Embryonic facial prominence (tissue), 1 donor: Measurements from ENCODE around the gene NPHP4.
"Not testable (repeated sequence)": the region's sequence is repeated elsewhere in the genome, so short reads cannot be mapped to it uniquely, and the experiment has no call there.

Source experiments
- DNase-seq: peaks from one replicate; pipeline ENCODE4 v3.0.0-alpha.2; 2016; ENCODE audit errors: extremely low spot score

NPHP4 gene

DNA sequence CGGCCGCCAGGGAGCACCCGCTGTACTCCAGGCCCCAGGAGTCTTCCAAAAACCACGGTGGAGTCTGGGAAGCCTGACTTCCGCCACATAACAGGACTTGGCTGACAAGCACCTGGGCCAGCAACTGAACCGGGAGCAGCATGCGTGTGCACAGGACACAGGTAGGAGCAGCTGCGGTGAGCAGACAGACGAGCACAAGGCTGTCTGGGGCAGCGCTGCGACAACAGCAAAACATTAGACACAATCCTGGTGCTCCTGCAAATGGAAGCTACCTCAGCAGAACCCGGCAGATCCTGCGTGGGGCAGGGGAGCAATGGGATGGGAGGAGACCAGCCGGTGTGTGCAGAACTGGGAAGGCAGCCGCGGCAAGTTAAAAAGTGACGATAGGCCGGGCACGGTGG is 80.4 kb downstream of the NPHP4 start:
- DNase-seq: no peak

DNA sequence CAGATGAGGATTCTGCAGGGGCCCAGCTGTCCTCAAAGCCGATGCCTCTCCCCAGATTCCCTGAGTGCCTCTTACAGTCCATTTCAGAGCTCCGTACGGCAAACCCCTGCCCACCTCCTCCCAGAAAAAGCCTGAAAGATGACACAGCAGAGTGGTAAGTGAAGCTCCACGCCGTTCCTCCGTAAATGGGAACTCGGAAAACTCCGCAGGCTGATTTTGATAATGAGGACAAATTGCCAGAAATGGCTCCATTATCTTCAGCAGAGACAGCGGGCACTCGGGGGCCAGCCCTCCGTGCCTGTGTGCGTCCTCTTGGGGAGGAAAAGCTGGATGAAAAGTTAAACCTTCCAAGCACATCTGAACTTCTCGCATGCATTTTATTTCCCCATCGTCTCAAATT is 81.1 kb downstream of the NPHP4 start:
- DNase-seq: no peak

DNA sequence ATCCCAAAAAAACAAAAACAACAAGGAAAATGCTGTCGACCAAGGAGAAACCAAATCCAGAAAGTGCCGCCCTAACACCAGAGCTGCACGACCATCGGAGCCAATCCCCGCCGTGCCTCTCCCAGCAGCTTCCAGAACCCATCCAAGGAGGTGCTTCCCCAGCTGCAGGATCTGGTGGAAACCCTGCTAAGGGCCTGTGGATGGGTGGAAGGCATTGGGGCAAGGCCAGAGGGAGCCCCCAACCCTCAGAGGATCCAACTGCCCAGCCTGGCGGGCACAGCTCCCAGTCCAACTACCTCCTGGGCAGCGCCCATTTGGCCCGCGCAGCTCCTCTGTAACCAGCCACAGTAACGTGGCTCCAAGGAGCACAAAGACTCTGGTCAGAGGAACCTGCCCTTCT is 81.6 kb downstream of the NPHP4 start:
- no peak for DNase-seq

DNA sequence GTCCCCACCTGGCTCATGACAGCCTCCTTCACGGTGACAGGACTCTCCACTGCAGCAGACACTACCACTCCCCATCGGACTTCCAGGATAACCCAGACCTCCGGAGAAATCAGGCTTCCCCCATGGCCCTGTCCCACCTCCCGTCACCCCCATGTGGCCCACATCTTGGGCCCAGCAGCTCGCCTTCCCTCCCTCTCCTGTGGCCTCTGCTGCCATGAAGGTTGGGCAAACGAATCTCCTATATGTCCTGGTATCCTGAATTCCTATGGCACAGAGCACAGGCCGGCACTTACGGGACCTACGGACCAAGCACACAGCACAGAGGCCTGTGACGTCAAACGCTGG is 82.0 kb downstream of the NPHP4 start:
- no peak for DNase-seq

DNA sequence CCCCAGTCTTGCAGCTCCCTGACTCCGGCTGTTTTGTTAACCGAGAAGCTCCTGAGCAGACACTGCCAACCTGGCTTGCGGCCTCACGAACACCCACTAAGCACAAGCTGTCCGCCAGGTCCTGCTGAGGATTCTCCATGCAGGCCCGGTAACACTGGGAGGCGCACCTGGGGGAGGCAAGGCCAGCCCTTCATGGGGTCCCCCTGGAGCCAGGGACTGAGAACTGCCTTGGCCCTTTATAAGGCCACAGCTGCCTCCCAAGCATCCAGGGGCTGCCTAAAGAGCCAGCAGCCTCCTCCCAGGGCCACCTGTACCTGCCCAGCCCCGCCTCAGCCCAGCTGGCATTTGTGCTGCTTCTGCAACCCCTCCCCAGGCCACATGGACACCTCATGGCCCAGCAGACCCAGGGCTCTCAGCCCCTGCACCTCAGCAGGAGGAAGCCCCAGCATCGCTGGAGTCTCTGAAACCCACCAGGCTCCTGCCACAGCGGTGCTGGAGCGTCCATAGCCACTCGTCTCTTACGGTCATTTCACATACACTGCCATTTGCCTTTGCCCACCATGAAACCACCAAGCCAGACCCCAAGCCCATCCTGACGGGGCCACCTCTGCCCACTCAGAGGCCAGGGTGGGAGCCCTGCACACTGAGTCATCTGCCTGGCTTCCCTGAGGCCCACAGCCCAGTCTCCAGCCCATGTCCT is 82.5 kb downstream of the NPHP4 start:
- DNase-seq: no peak

DNA sequence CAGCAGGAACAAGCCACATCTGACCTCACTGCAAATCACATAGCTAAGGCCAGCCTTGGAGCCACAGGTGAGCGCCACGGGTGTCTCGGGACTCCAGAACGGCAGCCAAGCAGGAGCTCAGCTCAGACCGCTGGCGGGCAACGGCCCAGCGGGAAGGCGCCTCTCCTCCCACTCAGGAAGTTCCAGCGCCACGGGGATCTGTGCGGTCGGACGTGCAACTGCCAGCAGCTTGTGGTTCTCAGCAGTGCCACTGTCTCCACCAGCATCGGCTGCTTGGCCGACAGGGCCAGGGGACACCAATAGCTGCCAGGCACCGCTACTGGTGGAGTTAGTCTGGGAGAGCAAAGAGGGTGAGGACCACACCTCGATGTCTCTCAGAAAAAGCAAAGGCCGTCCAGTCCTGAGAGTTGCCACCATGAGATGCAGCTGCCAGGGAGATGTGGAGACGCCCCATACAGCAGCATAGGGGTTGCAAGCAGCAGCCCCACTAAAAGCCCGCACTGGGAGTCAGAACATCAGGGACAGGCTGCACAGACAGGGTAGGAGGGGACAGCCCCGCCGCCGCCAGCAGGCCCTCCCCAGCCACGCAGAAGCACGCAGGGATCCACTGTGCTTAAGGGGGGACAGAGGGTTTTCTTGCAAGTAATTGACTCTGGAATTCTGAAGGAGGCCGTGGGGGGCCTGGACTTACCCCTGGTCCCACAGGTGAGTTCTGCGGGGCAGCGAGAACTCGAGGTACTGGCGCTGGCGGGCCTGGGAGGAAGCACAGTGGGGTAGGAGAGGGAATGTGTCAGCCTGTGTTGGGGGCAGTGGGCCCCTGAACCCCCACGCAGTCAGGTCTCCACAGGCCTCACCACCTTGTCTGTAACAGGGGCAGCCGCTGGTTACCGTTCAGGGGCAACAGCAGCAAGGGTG is 83.5 kb downstream of the NPHP4 start:
- no peak for DNase-seq

DNA sequence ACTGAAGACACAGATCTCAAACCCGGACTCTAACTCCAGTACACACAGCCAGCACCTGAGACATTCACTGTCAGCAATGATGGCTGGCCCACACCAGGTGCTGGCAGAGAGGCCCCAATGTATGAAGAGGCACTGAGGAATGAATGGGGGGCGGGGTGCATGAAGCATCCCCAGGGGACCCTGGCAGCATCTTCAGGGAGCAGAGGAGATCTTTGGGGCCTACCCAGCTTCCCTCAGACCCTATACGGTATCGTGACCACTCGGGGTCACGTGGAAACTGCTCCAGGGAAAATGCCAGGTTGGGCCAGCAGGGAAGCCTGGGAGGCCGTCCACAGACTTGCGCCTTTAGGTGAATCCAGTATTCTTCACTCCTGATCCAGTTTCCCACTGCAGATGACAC is 84.3 kb downstream of the NPHP4 start:
- DNase-seq: no peak

DNA sequence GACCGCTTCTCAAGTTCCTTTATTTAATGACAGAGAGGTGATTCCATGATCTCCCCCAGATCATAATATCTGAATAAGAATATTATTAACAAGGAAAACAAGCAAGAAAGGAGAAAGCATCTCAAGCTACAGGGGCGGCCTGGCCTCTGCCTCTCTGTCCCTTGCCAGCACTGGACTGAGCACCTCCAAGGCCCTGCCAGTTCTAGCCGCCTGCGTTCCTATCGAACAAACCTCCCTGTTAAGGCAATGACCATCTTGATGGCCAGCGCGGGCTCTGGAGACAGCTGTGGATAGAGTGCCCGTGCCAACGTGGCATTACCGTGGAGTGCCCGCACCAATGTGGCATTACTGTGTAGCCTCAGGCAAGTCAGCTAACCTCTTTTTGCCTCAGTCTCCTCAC is 84.8 kb downstream of the NPHP4 start:
- no peak for DNase-seq

DNA sequence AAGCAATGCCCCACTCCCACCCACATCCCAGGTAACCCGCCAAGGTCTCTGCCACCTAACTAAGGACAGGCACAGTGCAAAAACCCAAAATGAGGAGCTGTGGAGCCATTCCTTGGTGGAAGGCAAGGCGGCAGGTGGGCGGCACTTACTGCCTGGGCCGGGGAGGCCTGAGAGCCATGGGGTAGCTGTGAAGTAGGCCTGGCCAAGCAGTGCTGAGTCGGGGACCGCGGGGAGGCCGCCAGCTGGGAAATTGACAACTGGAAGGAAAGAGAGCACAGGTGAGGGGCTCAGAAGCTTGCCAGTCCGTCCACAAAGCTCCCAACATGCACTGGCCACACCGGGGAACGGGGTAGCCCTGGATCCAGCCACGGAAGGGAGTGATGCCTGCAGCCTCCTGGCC is 85.3 kb downstream of the NPHP4 start:
- no peak for DNase-seq

DNA sequence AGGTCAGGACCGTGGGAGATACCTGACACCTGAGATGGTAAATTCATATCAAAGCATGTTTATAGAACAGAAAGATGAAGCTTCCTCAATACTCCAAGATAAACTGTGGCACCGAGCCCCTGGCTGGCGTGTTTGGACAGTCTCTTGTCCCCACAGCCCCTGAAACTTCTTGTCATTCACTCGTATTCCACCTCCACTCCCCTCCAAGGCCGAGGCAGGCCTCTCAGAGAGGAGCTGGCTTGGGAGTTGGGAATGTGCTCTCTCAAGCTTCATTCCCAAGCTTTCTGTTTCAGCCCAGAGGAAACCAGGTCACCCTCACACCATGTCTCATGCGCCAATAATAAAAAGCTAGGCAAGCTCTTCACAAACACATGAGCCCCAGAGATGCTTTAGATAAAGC is 86.1 kb downstream of the NPHP4 start:
- DNase-seq: no peak

DNA sequence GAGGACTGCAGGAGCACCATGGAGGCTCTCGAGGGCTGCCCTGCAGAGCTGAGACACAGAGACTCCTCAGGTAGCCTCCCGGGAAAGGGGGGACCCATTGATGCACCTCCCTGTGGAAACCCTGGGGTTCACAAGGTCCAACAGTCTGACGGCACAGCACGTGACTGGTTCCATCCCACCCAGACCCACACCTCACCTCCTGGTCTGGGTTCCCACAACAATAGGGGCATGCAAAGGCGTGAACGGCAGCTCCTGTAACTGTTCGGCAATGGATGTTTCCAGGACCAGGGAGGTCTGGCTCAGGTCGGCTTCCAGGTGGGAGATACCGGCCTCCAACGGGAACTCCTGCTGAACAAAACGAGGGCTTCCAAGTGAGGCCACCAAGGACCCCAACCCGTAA is 86.8 kb downstream of the NPHP4 start:
- DNase-seq: no peak

DNA sequence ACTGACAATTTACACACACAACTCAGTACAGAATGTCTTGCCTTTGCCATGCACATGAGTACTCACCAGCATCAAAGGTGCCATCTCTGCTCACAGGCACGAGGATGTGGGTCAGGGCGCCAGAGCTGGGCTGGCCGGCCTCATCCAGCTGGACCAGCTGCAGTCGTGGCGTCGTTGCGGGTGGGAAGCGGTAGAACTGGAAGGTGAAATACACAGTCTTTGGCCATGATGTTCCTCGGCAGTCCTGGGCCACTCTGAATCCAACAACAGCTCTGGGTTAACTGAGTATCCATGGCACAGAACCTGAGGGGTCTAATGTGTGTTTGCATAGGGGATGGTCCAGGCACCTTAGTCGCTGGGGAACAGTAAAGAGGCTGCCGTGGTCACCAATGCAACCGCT is 87.7 kb downstream of the NPHP4 start:
- DNase-seq: no peak

DNA sequence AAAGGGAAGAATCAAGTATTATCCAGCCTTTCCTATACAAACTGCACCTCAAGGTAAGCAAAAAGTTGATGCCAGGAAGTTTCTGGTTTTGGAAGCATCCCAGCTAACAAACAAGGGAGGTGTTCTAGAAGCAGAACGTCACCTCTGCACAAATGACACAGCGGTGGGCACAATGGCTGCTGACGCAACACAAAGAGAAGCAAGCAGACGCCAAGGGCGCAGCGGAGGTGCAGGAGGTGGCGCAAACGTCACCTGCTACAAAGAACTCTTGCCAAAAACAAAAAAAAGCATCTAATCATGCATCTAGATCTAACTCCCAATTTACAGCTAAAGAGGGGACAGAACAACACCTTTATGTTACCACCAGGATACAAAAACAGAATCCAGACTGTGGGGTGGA is 88.5 kb downstream of the NPHP4 start:
- DNase-seq: no peak

DNA sequence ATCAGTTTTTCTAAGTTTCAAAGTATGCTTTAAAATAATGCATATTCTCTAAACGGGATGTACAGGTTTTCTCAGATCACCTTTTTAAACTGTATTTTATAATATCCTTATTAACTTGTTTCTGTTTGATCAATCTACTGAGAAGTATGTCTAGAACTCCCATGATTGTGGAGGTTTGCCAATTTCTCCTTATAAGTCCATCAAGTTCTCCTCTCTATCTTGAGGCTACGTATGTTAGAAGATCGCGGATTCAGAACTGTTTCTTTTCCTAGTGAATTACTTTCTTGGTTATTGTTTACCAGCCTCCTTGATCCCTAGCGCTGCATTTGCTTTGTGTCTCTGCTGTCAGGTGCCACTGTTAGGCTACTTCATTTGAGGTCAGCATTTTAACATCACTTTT is 89.2 kb downstream of the NPHP4 start:
- DNase-seq: no peak

DNA sequence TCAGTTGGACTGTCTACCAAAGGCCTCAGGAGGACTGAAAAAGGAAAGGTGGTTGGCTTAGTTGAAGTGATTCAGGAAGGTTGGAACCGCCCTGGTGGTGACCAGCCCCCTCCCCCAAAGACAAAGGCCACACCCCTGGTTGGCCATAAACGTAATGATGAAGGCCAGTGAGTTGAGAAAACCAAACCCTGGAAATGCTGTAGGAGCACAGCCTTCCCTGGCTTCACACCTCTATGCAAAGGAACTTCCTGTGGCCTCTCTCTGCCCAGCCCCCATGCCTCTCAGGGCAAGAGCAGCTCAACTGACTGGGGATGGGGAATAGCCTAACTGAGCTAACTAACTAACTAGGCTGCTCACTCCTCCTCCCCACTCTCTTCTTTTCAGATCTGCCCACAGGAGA is 90.4 kb downstream of the NPHP4 start:
- no peak for DNase-seq

DNA sequence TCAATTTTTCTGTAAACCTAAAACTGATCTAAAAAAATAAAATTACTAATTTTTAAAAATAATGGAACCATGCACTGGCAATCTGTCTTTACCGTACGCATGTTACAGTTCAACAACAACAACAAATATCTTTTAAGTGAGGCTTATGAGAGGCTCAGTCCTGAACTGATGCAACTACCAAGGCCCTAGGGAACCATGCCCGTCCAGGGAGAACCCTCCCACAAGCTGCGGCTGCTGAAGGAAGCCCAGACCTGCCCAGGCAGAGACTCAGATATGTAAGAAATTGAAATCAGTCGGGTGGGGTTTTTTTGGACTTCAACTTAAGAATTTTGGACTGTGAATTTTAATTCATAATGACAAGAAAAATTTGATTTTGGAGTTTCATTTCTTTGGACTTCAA is 91.1 kb downstream of the NPHP4 start:
- DNase-seq: no peak

DNA sequence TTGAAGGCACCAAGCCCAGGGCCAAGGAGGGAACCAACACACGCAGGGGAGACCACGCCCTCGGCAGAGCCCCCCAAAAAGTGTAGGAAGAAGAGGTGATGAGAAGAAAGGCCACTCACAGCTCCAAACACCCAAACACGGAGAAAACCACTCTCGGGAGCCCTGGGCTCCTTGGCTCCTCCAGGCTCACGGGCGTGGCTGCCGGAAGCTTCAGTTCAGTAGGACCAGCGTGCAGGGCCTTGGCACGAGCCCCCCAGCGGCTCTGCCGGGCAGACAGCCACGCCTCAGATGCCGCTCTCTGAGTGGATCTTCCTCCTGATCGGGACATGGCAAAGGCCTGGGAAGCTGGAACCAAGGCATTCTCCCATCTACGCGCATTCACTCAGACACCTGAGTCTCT is 94.0 kb downstream of the NPHP4 start:
- DNase-seq: no peak

DNA sequence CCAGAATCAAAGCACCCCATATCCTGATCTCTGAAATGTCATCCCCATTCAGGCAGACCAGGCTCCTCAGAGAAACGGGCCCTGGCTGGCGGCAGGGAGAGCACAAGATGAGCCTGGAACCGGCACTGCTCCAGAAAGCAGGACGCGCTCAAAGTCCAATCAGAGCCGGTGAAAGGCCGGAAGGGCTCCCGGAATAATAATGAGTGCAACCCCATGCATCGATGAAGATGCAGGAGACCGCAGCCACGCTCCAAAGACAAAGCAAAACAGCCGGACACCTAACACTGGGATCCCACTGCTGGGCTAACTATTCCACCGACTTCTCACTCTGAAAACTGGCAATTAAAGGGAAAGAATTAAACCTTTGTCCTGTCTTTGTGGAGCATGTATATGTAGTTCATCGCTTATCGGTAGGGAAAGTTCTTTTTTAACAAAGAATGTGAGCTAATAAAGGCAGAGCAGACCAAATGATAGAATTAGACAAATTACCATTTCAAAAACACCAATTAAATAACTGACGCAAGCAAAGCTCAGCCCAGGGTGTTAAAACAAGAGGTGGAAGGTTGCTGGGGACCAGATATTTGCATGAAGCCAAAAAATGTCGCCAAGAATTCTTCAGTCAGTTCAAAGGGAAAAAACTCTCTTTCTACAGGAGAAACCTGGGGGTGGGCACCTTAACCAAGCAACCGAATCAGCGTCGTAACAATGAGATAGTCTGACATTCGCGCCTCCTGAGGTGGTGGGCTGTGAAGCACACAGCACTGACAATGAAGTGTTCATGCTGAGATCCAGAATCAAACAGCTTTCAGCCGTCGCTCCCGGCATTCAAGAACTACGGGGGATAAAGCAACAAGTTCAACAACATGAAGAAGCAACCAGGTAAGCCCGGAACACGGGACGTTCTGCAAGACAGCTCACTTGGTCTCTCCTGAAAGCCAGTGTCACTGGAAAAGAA is 95.2 kb downstream of the NPHP4 start:
- DNase-seq: no peak

DNA sequence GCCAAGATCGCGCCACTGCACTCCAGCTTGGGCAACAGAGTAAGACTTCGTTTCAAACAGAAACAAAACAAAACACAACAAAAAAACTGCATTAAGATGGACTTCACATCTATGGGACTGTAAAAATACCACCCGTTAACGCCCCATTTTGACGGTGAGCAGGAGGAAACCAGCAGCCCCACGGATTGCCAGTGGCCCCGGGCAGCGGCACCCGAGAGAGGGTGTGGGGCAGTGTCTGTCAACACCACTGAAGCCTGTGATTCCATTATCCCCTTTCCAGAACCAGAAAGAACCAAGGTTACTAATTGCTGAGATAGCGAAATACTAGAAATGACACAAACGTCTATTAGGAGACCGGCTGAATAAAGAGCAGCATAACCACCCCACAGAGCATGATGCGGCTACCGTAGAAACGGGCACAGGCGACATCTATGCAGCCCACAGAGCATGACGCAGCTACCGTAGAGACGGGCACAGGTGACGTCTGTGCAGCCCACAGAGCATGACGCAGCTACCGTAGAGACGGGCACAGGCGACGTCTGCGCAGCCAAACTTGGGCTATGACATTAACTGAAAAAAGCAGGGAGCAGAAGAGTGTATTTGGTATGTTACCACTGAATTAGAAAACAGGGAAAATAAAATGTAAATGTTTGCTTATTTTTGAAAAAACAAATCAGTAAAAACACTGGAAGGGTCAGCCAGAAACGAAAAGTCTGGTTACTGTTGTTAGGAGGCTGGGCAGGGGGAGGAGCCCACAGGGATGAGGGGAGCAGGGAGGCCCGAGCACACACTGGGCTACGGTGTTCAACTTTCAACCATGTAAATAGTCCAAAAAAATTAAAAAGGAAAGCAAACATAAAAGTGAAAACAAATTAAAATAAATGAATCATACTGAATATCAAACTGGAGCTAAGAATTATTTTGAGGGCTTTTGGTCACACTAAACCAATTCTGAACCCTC is 96.5 kb downstream of the NPHP4 start:
- no peak for DNase-seq

DNA sequence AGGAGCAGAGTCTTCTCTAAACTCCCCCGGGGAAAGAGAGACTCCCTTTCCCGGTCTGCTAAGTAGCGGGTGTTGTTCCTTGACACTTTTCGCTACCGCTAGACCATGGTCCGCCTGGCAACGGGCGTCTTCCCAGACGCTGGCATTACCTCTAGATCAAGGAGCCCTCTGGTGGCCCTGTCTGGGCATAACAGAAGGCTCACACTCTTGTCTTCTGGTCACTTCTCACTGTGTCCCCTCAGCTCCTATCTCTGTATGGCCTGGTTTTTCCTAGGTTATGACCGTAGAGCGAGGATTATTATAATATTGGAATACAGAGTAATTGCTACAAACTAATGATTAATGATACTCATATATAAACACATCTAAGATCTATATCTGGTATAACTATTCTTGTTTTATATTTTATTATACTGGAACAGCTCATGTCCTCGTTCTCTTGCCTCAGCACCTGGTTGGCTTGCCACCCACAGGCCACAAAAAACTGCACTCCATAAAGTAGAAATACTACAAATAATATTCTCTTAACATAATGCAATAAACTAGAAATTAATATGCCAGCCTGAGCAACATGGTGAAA is 98.4 kb downstream of the NPHP4 start:
- DNase-seq: not testable (repeated sequence)

DNA sequence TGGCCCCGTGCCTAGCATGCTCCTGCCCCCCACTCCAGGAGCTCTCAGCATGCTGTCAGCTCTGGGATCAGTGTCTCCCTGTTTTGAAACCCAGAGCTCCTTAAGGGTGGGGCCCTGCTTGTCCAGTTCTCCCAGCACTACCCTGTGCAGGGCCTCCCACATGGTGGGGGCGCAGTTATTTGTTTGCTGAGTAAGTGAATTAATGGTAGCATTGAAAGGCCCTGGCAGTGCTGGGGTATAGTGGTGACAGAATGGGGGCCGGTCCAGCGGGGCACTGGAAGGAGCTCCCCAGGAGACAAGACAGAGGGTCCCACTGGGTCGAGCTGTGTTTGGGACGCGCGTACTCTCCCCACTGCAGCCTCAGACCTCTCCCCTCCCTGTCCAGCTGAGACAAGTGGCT is 99.9 kb downstream of the NPHP4 start:
- no peak for DNase-seq
